ACC112 (cell line): ENCODE measurements around the gene KCNMA1.

Experiments
- H2AFZ ChIP-seq: fragments of 200-600 bp; sonication (generic); one replicate; pipeline ENCODE4 v1.6.0; 2017; ENCODE audit warnings: antibody characterized with exemption, low read length; ENCODE audit not compliant: unreplicated experiment
- H3K27ac ChIP-seq: fragments of 200-600 bp; sonication (generic); 2 replicates; pipeline ENCODE4 v1.5.1; 2014; ENCODE audit warnings: low read depth, mild to moderate bottlenecking, antibody characterized with exemption, low read length, moderate library complexity
- H3K27me3 ChIP-seq: fragments of 200-600 bp; sonication (generic); 2 replicates; pipeline ENCODE4 v1.6.1; 2014; ENCODE audit warnings: mild to moderate bottlenecking, antibody characterized with exemption, low read length, moderate library complexity, mixed read lengths; ENCODE audit not compliant: insufficient read depth
- H3K36me3 ChIP-seq: fragments of 200-600 bp; sonication (generic); 2 replicates; pipeline ENCODE4 v1.6.1; 2016; ENCODE audit warnings: mild to moderate bottlenecking, antibody characterized with exemption, low read length, moderate library complexity, mixed read lengths; ENCODE audit not compliant: insufficient read depth
- H3K4me1 ChIP-seq: fragments of 200-600 bp; sonication (generic); one replicate; pipeline ENCODE4 v1.6.1; 2016; ENCODE audit warnings: low read length, mixed read lengths; ENCODE audit not compliant: insufficient read depth, unreplicated experiment, control insufficient read depth
- H3K4me3 ChIP-seq: fragments of 200-600 bp; sonication (generic); 2 replicates; pipeline ENCODE4 v1.5.1; 2014; ENCODE audit warnings: mild to moderate bottlenecking, low read depth, low read length
- H3K79me2 ChIP-seq: fragments of 200-600 bp; sonication (generic); one replicate; pipeline ENCODE4 v1.6.0; 2016; ENCODE audit warnings: low read length; ENCODE audit not compliant: control insufficient read depth, unreplicated experiment, insufficient read depth

KCNMA1 gene

DNA sequence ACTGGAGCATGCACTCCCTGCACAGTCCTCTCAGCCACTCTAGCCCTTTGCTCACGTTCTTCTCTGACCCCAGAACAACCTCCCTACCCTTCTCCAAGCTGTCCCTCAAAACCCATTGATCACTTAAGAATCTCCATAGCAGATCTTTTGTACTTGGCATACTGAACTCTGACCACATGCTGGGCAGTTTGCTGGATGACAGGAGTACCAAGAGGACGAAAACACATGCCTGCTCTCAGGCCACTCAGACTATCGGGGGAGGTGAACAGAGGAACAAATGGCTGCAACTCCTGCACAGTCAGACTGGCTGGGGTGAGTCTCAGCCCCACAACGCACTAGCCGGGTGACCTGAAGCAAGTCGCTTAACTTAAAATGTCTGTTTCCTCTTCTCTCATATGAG, 52.7 kb downstream of the KCNMA1 start:
- Histone ChIP-seq H3K4me3 (no peak overlapping the region), H3K27ac (no peak overlapping the region), H3K79me2 (no peaks in the 10 kb centered on the region), H3K36me3 (no peaks in the 10 kb centered on the region), H3K27me3 (no peaks in the 10 kb centered on the region), H2AFZ (no peak overlapping the region), H3K4me1 (peaks cover 23% of the 10 kb centered on the region)

DNA sequence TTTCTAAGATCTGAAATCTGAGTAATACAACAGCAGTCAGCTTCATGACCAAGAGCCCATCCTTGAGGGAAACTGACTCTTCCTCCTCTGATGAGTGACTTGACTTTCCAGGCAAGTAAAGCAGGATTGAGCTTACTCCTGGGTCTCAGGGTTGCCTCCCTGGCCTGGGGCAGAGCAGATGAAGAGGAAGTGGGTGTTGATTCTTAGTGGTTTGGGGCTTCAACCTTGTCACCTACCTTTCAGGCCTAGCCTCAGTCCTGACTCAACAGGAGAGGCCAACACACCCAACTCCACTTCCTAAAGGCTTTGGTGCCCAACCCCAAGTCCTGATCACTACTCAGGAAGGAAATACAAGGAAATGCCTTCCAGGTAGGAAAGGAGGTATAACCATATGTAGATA, 54.1 kb downstream of the KCNMA1 start:
- H3K4me1 ChIP-seq = peaks cover 27% of the 10 kb centered on the region
- H3K36me3 ChIP-seq = no peaks in the 10 kb centered on the region
- H2AFZ ChIP-seq = no peak overlapping the region
- H3K4me3 ChIP-seq = no peak overlapping the region
- H3K27me3 ChIP-seq = no peaks in the 10 kb centered on the region
- no peak overlapping the region for H3K27ac ChIP-seq
- H3K79me2 ChIP-seq = no peaks in the 10 kb centered on the region

DNA sequence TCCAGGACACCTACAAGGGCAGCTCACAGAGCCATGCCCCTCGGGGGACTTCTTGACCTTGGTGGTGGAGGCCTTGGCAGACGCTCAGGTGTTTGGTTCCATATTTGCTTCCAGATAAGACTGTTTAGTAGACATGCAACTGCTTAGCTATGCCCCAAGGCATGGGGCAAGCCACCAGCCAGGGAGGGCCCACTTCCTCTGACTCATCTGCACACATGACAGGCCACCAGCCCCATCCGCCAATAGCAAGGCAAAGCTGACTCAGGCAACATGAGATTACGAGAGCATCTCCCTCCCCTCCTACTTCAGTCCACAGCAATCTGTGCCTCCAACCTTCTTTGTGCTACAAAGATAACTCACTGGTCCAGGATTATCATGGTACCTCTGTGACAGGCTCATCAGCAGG, 54.9 kb downstream of the KCNMA1 start:
- H2AFZ ChIP-seq = no peak overlapping the region
- no peaks in the 10 kb centered on the region for H3K27me3 ChIP-seq
- H3K27ac ChIP-seq = no peak overlapping the region
- H3K36me3 ChIP-seq = no peaks in the 10 kb centered on the region
- no peak overlapping the region for H3K4me3 ChIP-seq
- H3K79me2 ChIP-seq = no peaks in the 10 kb centered on the region
- H3K4me1 ChIP-seq = peaks cover 25% of the 10 kb centered on the region

DNA sequence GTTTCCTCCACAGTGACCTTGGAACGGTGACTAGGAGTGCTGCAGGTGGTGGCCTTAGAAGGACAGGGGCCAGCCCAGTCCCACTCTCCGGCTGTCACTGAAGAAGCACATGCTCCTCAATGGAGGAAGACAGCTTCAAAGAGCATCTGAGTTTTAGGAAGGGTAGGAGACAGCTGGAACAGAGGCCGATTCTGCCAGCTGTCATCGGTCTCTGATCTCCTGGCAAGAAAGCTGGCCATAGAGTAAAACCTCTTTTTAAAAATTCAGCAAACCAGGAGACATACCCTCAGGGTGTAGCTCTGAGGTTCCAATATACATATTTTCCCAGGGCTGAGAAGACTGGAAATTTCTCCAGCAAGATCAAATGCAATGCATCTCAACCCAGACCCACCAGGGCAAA, 55.9 kb downstream of the KCNMA1 start:
- Histone ChIP-seq H3K4me1 (peaks cover 15% of the 10 kb centered on the region), H3K27me3 (no peaks in the 10 kb centered on the region), H3K4me3 (no peak overlapping the region), H3K36me3 (no peaks in the 10 kb centered on the region), H3K79me2 (no peaks in the 10 kb centered on the region), H3K27ac (no peak overlapping the region), H2AFZ (no peak overlapping the region)

DNA sequence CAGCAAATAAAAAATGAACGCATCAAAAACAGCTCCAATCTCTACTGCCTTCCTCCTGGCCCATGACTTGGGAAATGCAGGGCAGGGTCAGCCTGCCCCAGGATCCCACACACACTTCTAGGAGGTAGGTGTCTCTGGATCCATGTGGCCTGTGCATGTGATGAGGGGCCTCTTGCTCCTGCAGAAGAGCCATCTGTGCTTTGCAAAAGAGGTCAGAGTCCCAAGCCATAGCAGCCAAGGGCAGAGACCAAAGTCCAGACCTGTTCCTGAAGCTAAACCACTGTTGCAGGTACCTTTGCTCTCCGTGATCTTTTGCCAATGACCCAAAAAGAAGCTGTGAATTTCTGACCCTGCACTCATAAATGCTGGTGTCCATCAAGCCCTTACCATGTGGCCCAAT, 57.1 kb downstream of the KCNMA1 start:
- no peak overlapping the region for H3K27ac ChIP-seq
- H3K36me3 ChIP-seq = no peaks in the 10 kb centered on the region
- no peak overlapping the region for H2AFZ ChIP-seq

DNA sequence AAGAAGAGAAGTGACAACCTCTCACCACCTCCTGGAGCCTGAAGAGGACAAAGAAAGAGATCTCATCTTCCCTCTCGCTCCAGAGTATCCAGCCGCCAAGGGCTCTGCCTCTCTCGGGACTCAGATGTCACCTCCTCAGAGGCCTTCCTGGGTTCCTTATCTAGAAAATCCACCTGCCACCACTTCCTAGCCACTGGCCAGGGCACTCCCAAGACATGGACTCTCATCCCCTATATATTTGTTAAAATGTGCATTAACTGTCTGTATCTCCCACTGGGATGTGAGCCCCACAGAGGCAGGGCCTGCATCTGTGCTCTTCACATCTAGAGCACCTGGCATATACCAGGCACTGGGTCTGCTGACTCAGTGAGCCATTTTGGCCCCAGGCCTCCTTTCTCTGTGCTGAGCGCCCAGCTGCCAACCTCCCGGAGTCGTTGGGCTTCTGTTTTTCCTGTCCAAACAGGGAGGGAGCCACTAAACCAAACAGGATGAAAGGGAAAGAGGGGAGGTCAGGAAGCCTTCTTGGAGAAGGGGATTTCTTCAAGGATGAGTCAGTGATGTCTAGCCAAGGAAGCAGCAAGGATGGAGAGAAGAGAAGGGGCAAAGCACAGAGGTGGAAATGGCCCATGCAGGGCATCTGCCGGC, 58.9 kb downstream of the KCNMA1 start:
- H3K27ac ChIP-seq = no peak overlapping the region
- peaks cover 12% of the 10 kb centered on the region for H3K4me1 ChIP-seq
- no peak overlapping the region for H2AFZ ChIP-seq

More for the DNA sequence above, 57.1 kb downstream of the KCNMA1 start:
- Histone ChIP-seq H3K27me3 (no peaks in the 10 kb centered on the region), H3K79me2 (no peaks in the 10 kb centered on the region), H3K4me3 (no peak overlapping the region), H3K4me1 (peaks cover 12% of the 10 kb centered on the region)

DNA sequence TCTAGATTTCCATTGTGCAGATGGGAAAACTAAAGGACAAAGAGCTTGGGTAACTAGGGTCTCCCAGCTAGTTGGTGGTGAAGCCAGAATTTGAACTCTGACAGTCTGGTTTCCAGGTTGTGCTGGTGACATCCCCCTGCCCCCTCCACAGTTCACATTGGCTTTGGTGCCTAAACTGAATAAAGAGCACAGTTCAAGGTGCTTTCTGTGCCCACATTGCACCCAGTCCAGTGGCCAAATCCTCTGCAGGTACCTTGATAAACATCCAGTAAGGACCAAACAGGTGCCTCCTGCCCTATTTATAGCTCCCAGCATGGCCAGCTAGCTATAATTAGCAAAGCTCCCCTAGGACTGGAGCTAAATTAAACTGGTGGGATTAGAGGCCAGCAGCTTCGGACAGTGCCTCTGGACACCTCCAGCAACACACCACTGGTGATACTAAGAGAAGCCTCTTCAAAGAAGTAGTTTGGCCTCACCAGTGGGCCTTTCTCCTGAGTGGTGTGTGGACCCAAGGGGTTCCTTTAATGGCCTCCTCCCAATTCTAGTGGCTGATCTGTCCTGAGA, 59.9 kb downstream of the KCNMA1 start:
- Histone ChIP-seq H3K27ac (no peak overlapping the region), H3K4me3 (no peak overlapping the region)

More for the DNA sequence above, 58.9 kb downstream of the KCNMA1 start:
- H3K27me3 ChIP-seq = no peaks in the 10 kb centered on the region
- no peaks in the 10 kb centered on the region for H3K36me3 ChIP-seq
- no peaks in the 10 kb centered on the region for H3K79me2 ChIP-seq
- no peak overlapping the region for H3K4me3 ChIP-seq

DNA sequence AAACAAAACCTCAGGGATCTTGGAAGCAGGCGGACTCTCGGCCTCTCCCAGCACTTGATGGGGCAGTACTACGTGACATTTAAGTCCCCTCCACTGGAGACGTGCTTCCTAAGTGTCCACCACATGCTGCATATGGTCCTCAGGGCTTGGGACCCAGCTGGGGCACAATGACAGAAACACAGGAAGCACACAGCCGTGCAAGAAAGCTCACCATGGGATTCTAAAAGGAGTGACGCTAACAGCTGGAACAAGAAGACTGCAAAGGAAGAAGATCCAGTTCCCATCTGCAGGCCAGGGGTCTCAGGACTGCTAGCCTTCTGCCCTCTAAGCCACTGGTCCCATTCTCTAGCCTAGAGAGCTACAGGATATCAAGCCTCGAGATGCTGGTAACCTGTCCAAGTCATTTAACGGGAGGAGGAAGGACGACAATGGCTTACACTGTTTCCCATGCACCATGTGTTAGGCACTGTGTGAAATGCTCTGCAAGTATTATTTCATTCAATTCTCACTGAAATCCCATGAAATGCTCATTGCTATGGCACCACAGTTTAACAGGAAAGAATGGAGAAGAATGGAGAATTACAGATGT, 61.1 kb downstream of the KCNMA1 start:
- no peaks in the 10 kb centered on the region for H3K36me3 ChIP-seq
- H3K4me1 ChIP-seq = peaks cover 4% of the 10 kb centered on the region
- H3K4me3 ChIP-seq = no peak overlapping the region
- H2AFZ ChIP-seq = no peak overlapping the region
- H3K79me2 ChIP-seq = no peaks in the 10 kb centered on the region
- H3K27me3 ChIP-seq = no peaks in the 10 kb centered on the region
- H3K27ac ChIP-seq = no peak overlapping the region

More for the DNA sequence above, 59.9 kb downstream of the KCNMA1 start:
- no peaks in the 10 kb centered on the region for H3K36me3 ChIP-seq
- peaks cover 8% of the 10 kb centered on the region for H3K4me1 ChIP-seq
- no peaks in the 10 kb centered on the region for H3K27me3 ChIP-seq
- no peak overlapping the region for H2AFZ ChIP-seq
- H3K79me2 ChIP-seq = no peaks in the 10 kb centered on the region

DNA sequence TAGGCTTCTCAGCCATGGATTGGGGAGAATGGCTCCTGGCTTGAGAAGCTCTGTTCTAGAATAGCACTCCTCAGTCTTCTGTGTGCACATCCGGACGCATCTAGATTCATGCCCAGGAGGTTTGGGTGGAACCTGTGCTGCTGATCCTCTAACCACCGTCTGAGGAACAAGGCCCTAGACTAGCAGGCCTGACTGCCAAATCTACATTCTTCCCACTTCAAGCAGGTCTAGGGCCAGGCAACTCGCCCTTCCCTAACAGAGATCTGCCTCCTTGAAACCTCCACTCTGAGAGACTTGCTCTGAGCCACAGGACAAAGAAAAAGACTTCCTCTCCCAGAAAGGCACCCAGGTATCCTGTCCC, 61.6 kb downstream of the KCNMA1 start:
- Histone ChIP-seq H3K4me1 (peaks cover 4% of the 10 kb centered on the region), H3K4me3 (no peak overlapping the region), H3K79me2 (no peaks in the 10 kb centered on the region), H3K36me3 (no peaks in the 10 kb centered on the region), H2AFZ (no peak overlapping the region), H3K27ac (no peak overlapping the region), H3K27me3 (no peaks in the 10 kb centered on the region)

DNA sequence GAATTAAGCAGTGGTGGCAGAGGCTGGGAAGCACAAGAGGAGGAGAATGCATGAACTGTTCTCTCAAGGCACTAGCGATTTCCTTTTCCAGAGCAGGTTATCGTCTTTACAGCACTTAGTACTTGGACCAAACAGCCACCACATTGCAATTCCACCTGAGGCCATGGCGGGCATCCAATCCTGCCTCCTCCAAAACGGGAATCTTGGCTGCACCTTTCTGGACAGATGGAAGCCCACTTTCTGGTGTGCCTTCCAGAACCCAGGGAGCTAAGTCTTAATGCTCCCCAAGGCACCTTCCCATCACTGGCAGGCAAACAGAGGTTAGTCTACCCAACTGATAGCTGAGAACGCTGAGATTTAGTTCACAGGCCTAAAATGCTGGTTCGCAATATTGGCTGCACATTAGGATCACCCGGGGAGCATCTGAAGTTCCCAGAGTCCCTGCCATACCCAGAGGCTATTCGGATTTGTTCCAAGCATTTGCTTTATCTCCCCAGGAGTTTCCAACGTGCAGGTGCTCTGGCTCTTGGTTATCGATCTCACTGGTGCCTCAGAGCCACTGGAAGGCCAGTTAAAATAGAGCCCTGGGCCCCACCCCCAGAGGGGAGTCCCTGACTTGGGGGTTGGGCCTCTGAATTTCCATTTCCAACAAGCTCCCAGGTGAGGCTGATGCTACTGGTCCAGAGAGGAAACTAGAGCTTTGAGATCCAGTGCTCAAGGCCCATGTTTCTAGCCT, 62.2 kb downstream of the KCNMA1 start:
- H3K36me3 ChIP-seq = no peaks in the 10 kb centered on the region
- H3K4me1 ChIP-seq = peaks cover 4% of the 10 kb centered on the region
- H3K27ac ChIP-seq = no peak overlapping the region
- H2AFZ ChIP-seq = no peak overlapping the region
- no peaks in the 10 kb centered on the region for H3K27me3 ChIP-seq
- no peaks in the 10 kb centered on the region for H3K79me2 ChIP-seq
- H3K4me3 ChIP-seq = no peak overlapping the region
